Fibroblast of mammary gland (primary cell): ENCODE data around the gene RNASE7.
A peak's percentile ranks its signal among the peaks of the same experiment; 100 is the strongest.

Experiments used
- DNase-seq: peaks from one replicate; pipeline ENCODE4 v3.0.0-alpha.2; 2010; ENCODE audit warnings: low read depth
- H3K4me3 ChIP-seq: 2 replicates; pipeline ENCODE4 v1.5.1; 2011; ENCODE audit warnings: low read depth, mild to moderate bottlenecking, low read length, moderate library complexity; ENCODE audit not compliant: control insufficient read depth
- CTCF ChIP-seq: conservative IDR thresholded peaks from 2 replicates; pipeline ENCODE4 v1.5.1; 2011; ENCODE audit warnings: low read depth, low read length, inconsistent platforms; ENCODE audit not compliant: control insufficient read depth, insufficient read depth

RNASE7 gene

GRCh38 chr14:21043387-21043973, 1.3 kb downstream of the RNASE7 start:
- no peak for TF ChIP-seq CTCF
- DNase-seq: no peak
- H3K4me3 ChIP-seq: no peak overlapping the region

GRCh38 chr14:21043974-21044618, 1.9 kb downstream of the RNASE7 start:
- DNase-seq: no peak
- no peak overlapping the region for H3K4me3 ChIP-seq
- TF ChIP-seq CTCF: no peak

GRCh38 chr14:21047378-21047781, 5.2 kb downstream of the RNASE7 start:
- TF ChIP-seq CTCF: no peak
- DNase-seq: no peak
- no peak overlapping the region for H3K4me3 ChIP-seq

GRCh38 chr14:21048638-21049037, 6.5 kb downstream of the RNASE7 start:
- no peak overlapping the region for H3K4me3 ChIP-seq
- no peak for DNase-seq
- no peak for TF ChIP-seq CTCF

GRCh38 chr14:21049271-21049673, 7.1 kb downstream of the RNASE7 start:
- DNase-seq: peak; percentile 66
- H3K4me3 ChIP-seq: no peak overlapping the region

GRCh38 chr14:21050597-21050996, 8.4 kb downstream of the RNASE7 start:
- TF ChIP-seq CTCF: no peak
- DNase-seq: no peak
- H3K4me3 ChIP-seq: no peak overlapping the region

More at GRCh38 chr14:21049271-21049673, 7.1 kb downstream of the RNASE7 start:
- TF ChIP-seq CTCF: no peak
